H1 (cell line): Measurements from ENCODE around the gene PPP4R3A. TPM values are rescaled to one million over a fixed set of nuclear protein-coding genes. Genes with fewer than 3 reads are reported as not detected.

Experiments
- ASH2L ChIP-seq: fragments of 200-600, 300-600 bp; sonication (generic); IDR thresholded peaks from one replicate; pipeline ENCODE4 v1.7.1; 2017; ENCODE audit warnings: low read length
- polyA plus RNA-seq, 7 experiments: library from polyadenylated mRNA; depleted of rRNA in 3 of 7; stranded (reverse) in 5 of 7; unstranded in 2 of 7; fragments of >200 nt in 5 of 7; fragments of 200-250 nt in 2 of 7; gene quantifications; 1 replicate in 5 of 7; 2 replicates in 1 of 7; 4 replicates in 1 of 7; pipeline versions ENCODE4 v1.2.1 to v1.2.3, GENCODE V29; 2011 to 2013; ENCODE audit warnings: missing spikeins in 2 of 7, mixed read lengths in 2 of 7
- total RNA-seq: library from RNA; stranded (reverse); fragmentation: NEBNext Ultra II Directional; extraction: Animal tissue kit (Norgen Biotek cat#: 25700); gene quantifications from 2 replicates; pipeline ENCODE4 v1.2.1, GENCODE V29; 2021
- TF ChIP-seq, protein P1 (sequence below): IDR thresholded peaks from 2 replicates; pipeline ENCODE4 v1.6.1; 2012; ENCODE audit warnings: inconsistent platforms

Gene PPP4R3A
- total and polyA plus RNA-seq, 2 of the 8 experiments (the other 6 are each of a cell fraction or from before 2014, with no cell fraction given), result 31.7 to 122 TPM

DNA sequence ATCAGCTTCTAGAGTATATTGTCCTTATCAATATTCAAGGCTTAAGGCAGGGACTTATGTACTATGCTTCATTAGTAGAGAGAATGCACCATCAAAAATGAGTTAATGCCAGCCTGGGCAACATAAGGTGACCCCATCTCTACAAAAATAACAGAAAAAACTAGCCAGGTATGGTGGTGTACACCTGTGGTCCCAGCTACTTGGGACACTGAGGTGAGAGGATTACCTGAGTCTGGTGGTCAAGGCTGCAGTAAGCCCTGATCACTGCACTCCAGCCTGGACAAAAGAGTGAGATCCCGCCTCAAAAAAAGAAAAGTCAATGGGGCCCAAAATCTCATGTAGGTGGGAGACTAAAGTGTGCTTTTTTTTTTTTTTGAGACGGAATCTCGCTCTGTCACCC is 8.8 kb downstream of the PPP4R3A start (continued):
- TF ChIP-seq ASH2L, result no peak
- TF ChIP-seq, protein P1, sequence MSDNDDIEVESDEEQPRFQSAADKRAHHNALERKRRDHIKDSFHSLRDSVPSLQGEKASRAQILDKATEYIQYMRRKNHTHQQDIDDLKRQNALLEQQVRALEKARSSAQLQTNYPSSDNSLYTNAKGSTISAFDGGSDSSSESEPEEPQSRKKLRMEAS, result no peak
